GM10847 (cell line): ENCODE results near the gene RAD23A.
A peak's percentile ranks its signal among the peaks of the same experiment; 100 is the strongest.

Experiments
- POLR2A ChIP-seq: IDR thresholded peaks from 2 replicates; pipeline ENCODE4 v1.6.1; 2011; ENCODE audit not compliant: insufficient read length; ENCODE audit errors: extremely low read depth

The RAD23A gene

DNA sequence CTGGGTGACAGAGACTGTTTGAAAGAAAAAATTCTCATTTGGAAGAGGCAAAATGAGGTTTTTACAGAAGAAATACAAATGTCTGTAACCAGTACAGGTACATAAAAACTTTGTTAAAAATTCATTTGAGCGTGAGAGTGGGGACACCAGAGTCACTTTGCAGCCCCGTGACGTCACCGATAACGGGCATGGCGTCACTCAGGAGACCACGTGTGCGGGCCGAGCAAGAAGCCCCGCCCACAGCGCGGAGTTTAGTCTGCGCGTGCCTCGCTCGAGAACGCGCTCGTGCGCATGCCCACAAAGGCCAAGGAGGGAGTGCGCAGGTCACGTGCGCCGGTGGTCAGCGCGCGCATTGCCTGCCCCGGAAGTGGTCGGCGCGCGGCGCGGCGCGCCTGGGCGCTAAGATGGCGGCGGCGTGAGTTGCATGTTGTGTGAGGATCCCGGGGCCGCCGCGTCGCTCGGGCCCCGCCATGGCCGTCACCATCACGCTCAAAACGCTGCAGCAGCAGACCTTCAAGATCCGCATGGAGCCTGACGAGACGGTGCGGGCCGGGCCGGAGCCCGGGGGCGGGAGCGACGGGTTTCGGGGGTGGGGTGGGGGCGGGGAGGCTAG lies at the start of gene RAD23A:
Gene RAD23A, plus strand, starts transcription at position 384 of the 613 bp plus-strand sequence. Its CDS starts 87 bp downstream, at position 471.
- peak; percentile 89 for TF ChIP-seq POLR2A

DNA sequence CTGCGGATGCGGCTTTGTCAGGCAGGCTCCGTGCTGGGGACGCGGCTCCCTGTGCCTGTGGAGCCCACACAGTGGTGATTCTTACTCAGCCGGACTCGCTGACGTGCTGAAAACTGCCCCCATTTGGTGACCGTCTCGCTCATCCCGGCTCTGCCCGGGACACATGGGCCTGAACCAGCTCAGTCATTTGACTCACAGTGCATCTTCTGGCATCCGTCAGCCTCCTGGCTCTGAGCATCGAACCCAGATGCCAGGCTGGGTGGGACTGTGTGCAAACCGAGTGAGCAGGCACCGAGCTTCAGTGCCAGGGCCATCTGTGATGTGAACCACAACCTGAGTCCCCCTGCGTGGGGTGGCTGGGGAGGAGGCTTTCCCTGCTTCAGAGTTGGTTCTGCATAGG lies 49.2 kb upstream of the RAD23A start:
- TF ChIP-seq POLR2A: no peak

DNA sequence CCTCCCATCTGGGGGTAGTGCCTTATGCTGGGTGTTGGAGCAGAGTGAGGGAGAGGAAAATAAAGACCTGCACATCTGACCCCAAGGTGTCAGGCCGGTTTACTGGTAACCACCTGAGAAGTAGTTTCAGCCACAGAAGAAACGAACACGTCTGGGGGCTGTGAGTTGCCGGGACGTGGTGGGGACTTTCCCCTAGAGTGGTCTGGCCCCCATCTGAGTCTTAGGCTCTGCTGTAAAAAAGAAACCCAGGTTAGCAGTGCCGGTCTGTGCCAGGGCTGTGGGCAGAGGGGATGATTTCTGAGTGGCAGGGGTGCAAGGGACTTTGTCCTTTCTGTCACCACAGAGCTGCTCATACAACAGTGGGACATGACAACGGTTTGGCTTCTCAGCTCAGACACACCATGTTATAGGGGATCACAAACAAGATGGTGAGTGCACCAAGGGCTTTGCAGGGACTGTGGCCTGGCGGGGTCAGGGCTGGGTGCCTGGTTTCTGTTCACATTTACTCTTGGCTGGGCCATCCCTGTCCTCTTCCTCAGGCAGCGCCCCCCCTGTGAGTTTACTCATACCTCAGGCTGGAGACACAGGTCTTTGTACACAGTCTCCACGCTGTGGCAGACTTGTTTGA lies 45.7 kb upstream of the RAD23A start:
- no peak for TF ChIP-seq POLR2A

DNA sequence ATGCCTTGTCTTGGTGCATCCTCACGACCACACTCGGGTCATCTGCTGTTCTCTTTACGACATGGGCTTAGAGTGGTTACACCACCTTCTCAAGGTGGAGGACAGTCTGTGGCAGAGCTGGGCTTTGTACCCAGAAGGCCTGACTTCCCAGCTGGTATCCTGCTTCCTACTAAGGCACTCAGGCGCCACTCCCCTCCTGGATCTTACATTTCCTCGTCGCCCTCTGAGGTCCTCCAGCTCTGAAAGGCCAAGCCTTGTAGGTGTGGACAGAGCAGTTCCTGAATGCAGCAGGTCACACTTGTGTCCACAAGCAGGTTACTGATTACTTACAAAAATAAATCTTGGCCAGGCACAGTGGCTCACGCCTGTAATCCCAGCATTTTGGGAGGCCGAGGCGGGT lies 38.5 kb upstream of the RAD23A start:
- no peak for TF ChIP-seq POLR2A

DNA sequence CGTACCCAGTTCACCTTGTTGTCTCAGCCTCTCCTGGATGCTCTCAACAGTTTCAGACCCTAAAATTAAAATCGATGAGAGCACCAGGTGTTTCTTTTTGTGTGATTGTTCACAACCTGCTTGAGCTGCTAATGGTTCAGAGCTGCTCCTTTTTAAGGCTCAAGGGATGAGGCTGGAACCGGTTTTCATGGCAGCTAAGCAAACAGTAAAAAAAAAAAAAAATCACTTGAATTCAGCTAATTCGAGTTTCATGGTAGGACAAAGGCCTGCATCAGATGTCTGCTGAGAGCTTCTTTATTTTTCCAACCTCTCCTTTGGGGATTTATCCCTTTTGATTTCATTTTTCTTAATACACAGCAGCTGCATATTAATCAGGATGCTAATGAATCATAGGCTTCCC lies 33.1 kb upstream of the RAD23A start:
- TF ChIP-seq POLR2A: no peak

DNA sequence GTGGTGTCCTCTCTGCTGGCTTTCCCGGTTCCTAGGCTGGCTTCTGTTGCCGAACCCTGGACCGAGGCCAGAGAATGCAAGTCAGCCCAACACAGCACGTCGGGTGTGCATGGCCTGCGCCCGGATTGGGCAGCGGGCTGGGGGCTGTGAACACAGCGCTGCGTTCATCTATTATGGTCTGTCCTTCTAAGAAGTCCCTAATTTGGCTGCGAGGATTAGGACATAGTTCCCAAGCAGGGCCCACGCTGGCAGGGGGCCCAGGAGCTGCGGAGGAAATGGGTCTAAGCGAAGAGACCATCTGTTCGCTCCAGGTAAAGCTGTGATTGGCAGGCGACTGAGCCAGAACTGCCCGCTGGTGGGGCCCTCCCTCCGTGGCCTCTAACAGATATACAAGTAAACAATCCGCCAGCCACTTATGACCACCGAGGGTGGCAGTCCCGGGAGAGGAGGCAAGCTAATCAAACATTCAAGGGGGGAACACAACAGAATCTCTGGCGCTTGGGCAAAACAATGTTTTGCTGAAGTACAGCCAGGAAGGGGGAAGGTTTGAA lies 32.6 kb upstream of the RAD23A start:
- no peak for TF ChIP-seq POLR2A

DNA sequence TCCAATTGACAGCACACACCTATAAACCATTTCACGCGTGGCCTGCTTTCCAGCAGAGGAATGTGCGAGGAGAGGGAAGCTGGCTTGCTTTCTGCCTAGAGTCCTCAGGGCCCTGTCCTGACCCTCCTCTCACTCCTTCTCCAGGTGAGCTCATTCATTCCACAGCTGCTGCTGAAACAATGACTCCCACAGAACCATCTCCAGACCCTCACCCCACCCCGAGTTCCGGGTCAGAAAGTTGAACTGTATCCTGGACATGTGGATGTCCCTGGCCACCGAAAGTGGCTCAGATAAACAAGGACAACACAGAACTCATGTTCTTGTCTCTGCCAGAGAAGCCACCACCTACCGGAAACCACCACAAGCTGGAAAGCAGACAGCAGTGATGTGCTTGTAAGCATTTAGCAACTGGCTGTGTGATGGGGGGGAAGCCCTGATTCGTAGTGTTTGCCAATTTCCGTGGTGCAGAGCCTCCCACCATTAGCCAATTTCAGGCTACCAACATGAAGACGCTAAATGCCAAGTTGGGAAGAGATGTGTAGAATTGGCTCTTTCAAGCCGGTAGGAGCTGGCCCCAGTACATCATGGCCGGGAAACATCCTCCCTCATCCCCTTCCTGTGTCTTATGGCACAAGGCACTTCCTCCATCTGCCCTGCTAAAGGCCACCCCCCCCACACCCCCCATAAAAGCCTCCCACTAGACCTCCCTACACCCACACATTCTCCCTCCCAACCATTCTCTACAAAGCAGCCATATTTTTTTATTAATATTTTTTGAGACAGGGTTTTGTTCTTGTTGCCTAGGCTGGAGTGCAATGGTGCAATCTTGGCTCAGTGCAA lies 31.6 kb upstream of the RAD23A start:
- TF ChIP-seq POLR2A: no peak

DNA sequence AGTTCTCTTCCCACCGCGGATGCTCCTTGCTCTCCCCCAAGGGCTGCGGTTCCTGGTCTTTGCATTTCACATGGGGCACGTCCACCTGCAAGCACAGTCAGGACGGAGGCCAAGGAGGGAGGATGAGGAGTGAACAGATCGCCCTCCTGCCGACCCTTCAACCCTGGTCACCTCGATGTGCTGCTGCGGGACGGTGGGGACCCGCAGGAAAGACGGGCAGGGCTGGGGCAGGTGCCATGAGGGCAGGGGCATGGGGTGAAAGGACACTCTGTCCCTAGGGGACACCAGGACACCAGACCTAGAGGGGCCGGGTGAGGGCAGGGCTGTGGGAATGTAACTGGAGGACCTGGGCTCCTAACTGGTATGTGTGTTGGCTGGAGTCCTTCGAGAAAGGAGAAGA lies 27.4 kb upstream of the RAD23A start:
- no peak for TF ChIP-seq POLR2A

DNA sequence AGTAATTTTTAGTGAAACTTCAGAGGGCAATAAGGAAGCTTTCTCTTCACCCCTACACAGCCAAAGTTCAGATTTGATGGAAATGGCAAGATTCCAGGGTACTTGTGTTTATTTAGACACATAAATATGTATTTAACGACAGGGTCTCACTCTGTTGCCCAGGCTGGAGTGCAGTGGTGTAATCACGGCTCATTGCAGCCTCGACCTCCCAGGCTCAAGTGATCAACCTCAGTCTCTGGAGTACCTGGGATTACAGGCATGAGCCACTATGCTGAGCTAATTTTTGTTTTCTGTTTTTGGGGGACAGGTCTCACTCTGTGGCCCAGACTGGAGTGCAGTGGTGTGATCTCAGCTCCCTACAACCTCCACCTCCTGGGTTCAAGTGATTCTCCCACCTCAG lies 24.6 kb upstream of the RAD23A start:
- no peak for TF ChIP-seq POLR2A

DNA sequence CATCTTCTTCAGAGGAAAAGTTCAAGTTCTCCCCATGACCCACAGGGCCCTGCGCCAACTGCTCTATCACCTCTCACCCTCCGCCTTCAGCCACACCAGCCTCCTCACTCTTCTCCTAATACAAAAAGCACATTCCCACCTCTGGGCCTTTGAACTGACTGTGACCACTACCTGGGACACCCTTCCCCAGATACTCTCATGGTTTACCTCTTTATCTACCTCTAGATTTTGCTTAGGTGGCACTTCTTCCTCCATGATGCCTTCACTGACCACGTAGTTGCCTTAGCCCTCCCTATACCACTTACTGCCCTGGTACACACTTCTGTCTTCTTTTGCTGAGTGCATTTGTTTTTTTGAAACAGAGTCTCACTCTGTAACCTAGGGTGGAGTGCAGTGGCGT lies 22.7 kb upstream of the RAD23A start:
- TF ChIP-seq POLR2A: no peak

DNA sequence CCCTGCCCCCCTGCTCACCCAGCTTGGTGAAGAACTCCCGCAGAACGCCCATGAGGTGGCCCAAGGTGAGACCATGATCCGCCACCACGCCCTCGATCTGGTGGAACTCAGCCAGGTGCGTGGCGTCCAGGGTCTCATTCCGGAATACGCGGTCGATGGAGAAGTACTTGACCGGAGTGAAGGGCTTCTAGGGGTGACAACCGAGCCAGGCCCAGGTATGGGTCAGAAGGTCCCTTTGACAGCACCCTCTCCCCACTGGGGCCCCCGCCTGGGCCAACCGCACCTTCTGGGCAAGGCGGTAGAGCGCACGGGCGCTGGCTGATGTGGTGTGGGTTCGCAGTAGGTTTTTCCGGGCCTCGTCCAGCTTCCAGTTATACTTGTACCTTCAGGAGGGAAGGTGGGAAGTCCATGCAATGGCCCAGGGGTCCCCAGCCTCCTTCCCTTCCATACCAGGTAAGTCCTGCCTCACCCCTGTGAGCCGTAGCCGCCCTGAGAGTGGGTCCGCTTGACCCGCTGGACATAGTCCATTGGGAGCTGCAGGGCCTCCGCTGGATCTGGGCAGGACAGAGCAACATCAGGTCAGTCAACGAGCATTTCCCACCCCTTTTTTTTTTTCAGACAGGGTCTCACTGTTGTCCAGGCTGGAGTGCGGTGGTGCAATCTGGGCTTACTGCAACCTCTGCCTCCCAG lies 20.9 kb upstream of the RAD23A start:
- no peak for TF ChIP-seq POLR2A

DNA sequence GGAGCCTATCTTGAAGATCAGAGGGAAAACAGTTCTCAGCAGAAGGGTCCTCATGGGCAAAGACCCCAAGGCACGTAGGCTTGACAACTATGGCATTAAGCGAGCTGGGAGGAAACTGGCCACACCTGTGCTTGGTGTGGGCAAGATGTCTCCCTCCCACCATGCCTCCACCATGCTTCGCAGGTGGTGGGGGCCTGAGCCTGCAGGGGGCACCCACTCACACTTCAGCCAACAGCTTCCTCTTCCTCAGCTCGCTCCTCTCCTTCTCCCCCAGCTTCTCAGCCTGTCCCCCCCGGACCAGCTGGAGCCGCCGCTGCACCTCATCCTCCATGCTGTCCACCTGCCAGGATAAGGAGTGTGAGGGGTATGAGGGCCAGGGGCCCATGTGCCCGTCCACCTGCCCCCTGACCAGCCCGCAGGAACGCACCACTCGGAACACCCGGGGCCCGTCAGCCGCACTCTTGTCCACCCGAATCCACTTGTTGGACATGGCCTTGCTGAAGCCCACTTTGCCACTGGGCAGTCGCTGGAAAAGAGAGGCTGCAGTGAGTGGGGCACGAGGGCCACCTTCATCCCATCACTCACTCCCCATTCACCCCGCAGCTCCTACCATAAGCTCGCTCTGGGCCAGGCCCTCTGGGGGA lies 15.5 kb upstream of the RAD23A start:
- no peak for TF ChIP-seq POLR2A

DNA sequence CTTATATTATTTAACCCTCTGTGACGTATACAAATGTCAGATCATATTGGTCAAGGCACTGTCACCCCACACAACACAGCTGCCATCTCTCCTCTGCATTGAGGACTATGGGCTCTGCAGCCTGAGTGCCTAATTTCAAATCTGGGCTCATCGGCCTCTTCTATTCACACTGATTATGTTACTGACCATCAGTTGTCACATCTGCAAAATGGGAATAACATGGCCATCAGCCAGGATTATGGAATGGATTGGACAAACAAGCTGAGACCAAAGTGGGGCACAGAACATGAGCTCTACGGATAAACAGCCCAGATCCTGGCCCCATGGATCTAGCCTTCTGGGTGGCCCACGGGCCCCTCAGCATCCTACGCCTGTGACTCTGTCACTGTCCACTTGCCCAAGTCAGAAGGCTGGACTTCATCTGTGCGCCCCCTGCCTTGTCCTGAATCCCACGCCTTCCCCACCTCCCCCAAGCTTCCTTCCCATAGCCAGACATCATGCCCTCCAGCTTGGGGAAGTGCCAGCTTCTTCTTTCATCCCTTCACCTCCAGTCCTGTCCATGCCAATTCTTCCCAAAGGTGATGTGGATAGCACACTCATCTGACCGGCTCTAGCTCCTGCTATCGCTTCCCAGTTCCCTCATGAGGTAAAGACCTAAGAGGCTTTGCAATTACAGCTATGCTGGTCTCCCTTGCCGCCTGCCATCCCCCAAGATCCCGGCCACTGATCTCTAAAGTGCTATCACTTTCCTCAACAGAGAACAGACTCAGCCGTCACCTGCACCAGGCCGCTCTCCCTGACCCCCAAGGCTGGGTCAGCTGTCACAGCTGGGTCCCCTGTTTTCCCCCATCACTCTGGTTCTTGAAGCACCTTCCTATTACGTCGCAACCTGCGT lies 13.0 kb upstream of the RAD23A start:
- TF ChIP-seq POLR2A: no peak
